ENCODE data around the gene RANBP10.

- TF ChIP-seq CTCF (conservative IDR thresholded peaks at IDR 0.05 in 1 of 2, IDR thresholded peaks at IDR 0.05 in 1 of 2; ENCODE audit: extremely low read depth in 1 of 2, insufficient read depth in 1 of 2, low read depth in 1 of 2, low read length in 2 of 2) = no peak
- no peak for TF ChIP-seq EZH2 (IDR thresholded peaks at IDR 0.05; ENCODE audit: borderline replicate concordance, low read length)
Observed at GRCh38 chr16:67761924-67762323, 44.4 kb downstream of the RANBP10 start.
